GM21619 (cell line): Measurements from ENCODE around the gene NIPSNAP2.
"Not testable (repeated sequence)": the region's sequence is repeated elsewhere in the genome, so short reads cannot be mapped to it uniquely, and the experiment has no call there.

Experiments used
- ATAC-seq: cut with Tn5 transposase; IDR thresholded peaks from one replicate; pipeline ENCODE4 v1.9.1; 2021; ENCODE audit not compliant: unreplicated experiment

Gene NIPSNAP2

DNA sequence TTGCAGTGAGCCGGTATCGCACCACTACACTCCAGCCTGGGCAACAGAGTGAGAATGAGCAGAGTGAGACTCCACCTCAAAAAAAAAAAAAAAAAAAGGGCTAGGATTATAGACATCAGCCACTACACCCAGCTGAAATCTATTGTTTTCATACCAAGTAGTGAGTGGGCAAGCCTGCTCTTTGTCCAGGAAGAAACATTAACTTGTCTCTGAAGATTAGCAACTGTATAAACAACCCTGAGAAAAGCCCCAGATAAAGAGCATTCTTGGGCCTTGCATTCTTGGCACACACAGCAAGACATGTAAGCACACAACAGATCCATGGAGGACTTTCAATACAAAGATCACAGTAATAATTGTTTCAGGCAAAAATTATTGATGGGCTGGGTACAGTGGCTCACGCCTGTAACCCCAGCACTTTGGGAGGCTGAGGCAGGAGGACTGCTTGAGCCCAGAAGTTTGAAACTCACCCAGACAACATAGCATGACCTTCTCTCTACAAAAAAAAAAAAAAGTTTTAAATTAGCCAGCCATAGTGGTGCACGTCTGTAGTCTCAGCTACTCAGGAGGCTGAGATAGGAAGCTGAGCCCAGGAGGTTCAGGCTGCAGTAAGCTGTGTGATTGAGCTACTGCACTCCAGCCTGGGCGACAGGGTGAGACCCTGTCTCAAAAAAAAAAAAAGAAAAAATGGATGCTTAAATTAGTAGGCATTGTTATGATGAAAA, 82.5 kb downstream of the NIPSNAP2 start:
- ATAC-seq = no peak

DNA sequence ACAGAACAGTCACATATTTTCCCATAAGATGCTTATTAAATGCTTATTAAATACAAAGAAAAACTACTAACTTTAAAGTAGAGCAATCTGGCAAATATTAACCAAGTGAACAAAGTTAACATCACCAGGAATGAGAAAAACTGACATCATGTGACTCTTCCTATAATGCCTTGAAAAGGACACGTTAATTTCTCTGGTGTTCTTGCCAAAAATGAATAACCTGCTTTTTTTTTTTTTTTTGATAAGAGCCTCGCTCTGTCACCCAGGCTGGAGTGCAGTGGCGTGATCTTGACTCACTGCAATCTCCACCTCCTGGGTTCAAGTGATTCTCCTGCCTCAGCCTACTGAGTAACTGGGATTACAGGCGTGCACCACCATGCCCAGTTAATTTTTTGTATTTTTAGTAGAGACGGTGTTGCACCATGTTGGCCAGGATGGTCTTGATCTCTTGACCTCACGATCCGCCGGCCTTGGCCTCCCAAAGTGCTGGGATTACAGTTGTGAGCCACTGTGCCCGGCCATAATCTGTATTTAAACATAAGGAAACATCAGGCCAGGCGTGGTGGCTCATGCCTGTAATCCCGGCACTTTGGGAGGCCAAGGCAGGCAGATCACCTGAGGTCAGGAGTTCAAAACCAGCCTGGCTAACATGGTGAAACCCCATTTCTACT, 83.2 kb downstream of the NIPSNAP2 start:
- not testable (repeated sequence) for ATAC-seq

DNA sequence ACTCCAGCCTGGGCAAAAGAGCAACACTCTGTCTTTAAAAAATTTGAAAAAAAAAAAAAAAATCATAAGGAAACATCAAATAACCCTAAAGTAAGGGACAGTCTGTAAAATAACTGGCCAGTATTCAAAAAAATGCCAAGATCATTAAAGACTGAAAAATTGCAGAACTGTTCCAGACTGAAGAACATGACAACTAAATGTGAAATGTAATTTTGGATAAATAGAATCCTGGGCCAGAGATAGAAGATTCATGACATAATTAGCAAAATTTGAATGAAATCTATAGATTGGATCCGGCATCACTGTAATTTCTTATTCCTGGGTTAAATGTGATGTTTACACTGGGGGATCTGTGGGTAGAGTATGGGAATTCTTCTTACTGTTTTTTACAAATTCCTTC, 83.9 kb downstream of the NIPSNAP2 start:
- no peak for ATAC-seq

DNA sequence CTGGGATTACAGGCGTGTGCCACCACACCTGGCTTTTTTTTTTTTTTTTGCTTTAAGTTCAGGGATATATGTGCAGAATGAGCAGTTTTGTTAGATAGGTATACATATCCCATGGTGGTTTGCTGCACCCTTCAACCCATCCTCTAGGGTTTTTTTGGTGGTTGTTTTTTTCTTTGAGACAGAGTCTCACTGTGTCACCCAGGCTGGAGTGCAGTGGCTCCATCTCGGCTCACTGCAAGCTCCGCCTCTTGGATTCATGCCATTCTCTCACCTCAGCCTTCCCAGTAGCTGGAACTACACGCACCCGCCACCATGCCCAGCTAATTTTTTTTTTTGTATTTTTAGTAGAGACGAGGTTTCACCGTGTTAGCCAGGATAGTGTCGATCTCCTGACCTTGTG, 84.4 kb downstream of the NIPSNAP2 start:
- ATAC-seq = not testable (repeated sequence)
